Activated CD8-positive, alpha-beta T cell treated with anti-CD3 and anti-CD28 coated beads, Interleukin-2, amount 10 ng/mL, durations not matched to agents 7 days and 5 days (primary cell): ENCODE measurements around the gene SLC41A3. TPM values are rescaled to one million over a fixed set of nuclear protein-coding genes. Genes with fewer than 3 reads are reported as not detected.
"Not testable (repeated sequence)": the region's sequence is repeated elsewhere in the genome, so short reads cannot be mapped to it uniquely, and the experiment has no call there.

Experiments
- ATAC-seq: fragments of 150-1000 bp; cut with Tn5 transposase; one replicate; pipeline ENCODE4 v1.10.0; 2021; ENCODE audit warnings: moderate library complexity
- CTCF ChIA-PET: fragments of 350-600 bp; sonication (Branson Sonifier 250); formaldehyde crosslinking; loops from one replicate; lab custom pipeline; 2021; ENCODE audit warnings: antibody characterized with exemption; lab: Charles Lee
- POLR2A ChIA-PET: fragments of 350-600 bp; sonication (Branson Sonifier 250); formaldehyde crosslinking; loops from one replicate; lab custom pipeline; 2021; ENCODE audit warnings: antibody characterized with exemption; lab: Charles Lee
- DNase-seq: peaks from one replicate; pipeline ENCODE4 v3.0.0-alpha.2; 2020
- H3K27ac Mint-ChIP-seq: one replicate; pipeline ENCODE4 v1.8.0; 2021; ENCODE audit warnings: mild to moderate bottlenecking, mixed read lengths
- H3K27me3 Mint-ChIP-seq: one replicate; pipeline ENCODE4 v1.8.0; 2021; ENCODE audit warnings: low read depth, mixed read lengths
- H3K36me3 Mint-ChIP-seq: one replicate; pipeline ENCODE4 v1.8.0; 2021; ENCODE audit warnings: low read depth, mixed read lengths
- H3K4me1 Mint-ChIP-seq: one replicate; pipeline ENCODE4 v1.8.0; 2021; ENCODE audit warnings: low read depth, mixed read lengths
- H3K4me3 Mint-ChIP-seq: one replicate; pipeline ENCODE4 v1.8.0; 2021; ENCODE audit warnings: mild to moderate bottlenecking, mixed read lengths
- H3K9me3 Mint-ChIP-seq: one replicate; pipeline ENCODE4 v1.8.0; 2022; ENCODE audit warnings: mixed read lengths; ENCODE audit not compliant: insufficient read depth
- total RNA-seq, 2 experiments: library from RNA; stranded (reverse); gene quantifications; one replicate each; pipeline ENCODE4 v1.2.3, GENCODE V29; 2021

The SLC41A3 gene
- total RNA-seq, 2 experiments from 2014 or later, result 22.0 to 26.5 TPM

GRCh38 chr3:126014252-126014651 is 69.7 kb downstream of the SLC41A3 start:
- Mint-ChIP-seq H3K4me1 (peaks cover 3% of the 10 kb centered on the region), H3K36me3 (peaks cover 7% of the 10 kb centered on the region), H3K9me3 (no peaks in the 10 kb centered on the region), H3K27ac (no peak overlapping the region), H3K27me3 (no peaks in the 10 kb centered on the region), H3K4me3 (no peak overlapping the region)
- CTCF ChIA-PET, result no interaction called here
- ATAC-seq (no peak), DNase-seq (no peak)
- POLR2A ChIA-PET, result no interaction called here

GRCh38 chr3:126013751-126014156 is 70.2 kb downstream of the SLC41A3 start:
- Mint-ChIP-seq H3K4me1 (peaks cover 3% of the 10 kb centered on the region), H3K9me3 (no peaks in the 10 kb centered on the region), H3K4me3 (no peak overlapping the region), H3K27me3 (no peaks in the 10 kb centered on the region), H3K36me3 (peaks cover 7% of the 10 kb centered on the region), H3K27ac (no peak overlapping the region)
- ChIA-PET CTCF (no interaction called here), POLR2A (no interaction called here)
- DNase-seq (no peak), ATAC-seq (no peak)

GRCh38 chr3:126009181-126009580 is 74.7 kb downstream of the SLC41A3 start:
- ChIA-PET CTCF (no interaction called here), POLR2A (no interaction called here)
- no peaks in the 10 kb centered on the region for H3K9me3 Mint-ChIP-seq
- no peaks in the 10 kb centered on the region for H3K27me3 Mint-ChIP-seq
- ATAC-seq (no peak), DNase-seq (no peak)
- no peak overlapping the region for H3K27ac Mint-ChIP-seq
- peaks cover 7% of the 10 kb centered on the region for H3K36me3 Mint-ChIP-seq
- peaks cover 3% of the 10 kb centered on the region for H3K4me1 Mint-ChIP-seq
- H3K4me3 Mint-ChIP-seq, result no peak overlapping the region

GRCh38 chr3:126008219-126008618 is 75.7 kb downstream of the SLC41A3 start:
- peaks cover 7% of the 10 kb centered on the region for H3K36me3 Mint-ChIP-seq
- ATAC-seq (no peak), DNase-seq (no peak)
- H3K9me3 Mint-ChIP-seq, result no peaks in the 10 kb centered on the region
- ChIA-PET POLR2A (no interaction called here), CTCF (no interaction called here)
- peak overlapping the region; percentile 12 for H3K27ac Mint-ChIP-seq
- H3K27me3 Mint-ChIP-seq, result no peaks in the 10 kb centered on the region
- H3K4me1 Mint-ChIP-seq, result peaks cover 3% of the 10 kb centered on the region
- no peak overlapping the region for H3K4me3 Mint-ChIP-seq

GRCh38 chr3:126005951-126006350 is 78.0 kb downstream of the SLC41A3 start:
- ChIA-PET POLR2A (no interaction called here), CTCF (interaction anchor here (0.6 kb wide), 1 partner anchor 114 kb away, joined by 3 read pairs; no protein-coding TSS in a partner anchor)
- H3K9me3 Mint-ChIP-seq, result no peaks in the 10 kb centered on the region

GRCh38 chr3:126004692-126005091 is 79.2 kb downstream of the SLC41A3 start:
- H3K4me3 Mint-ChIP-seq, result no peak overlapping the region
- H3K36me3 Mint-ChIP-seq, result no peaks in the 10 kb centered on the region
- no peak for ATAC-seq
- no peak overlapping the region for H3K27ac Mint-ChIP-seq
- DNase-seq, result no peak
- H3K4me1 Mint-ChIP-seq, result no peaks in the 10 kb centered on the region
- H3K9me3 Mint-ChIP-seq, result no peaks in the 10 kb centered on the region
- ChIA-PET POLR2A (no interaction called here), CTCF (no interaction called here)
- H3K27me3 Mint-ChIP-seq, result no peaks in the 10 kb centered on the region

More at GRCh38 chr3:126005951-126006350, 78.0 kb downstream of the SLC41A3 start:
- Mint-ChIP-seq H3K27me3 (no peaks in the 10 kb centered on the region), H3K27ac (no peak overlapping the region), H3K4me3 (no peak overlapping the region), H3K36me3 (peaks cover 2% of the 10 kb centered on the region), H3K4me1 (no peaks in the 10 kb centered on the region)
- no peak for ATAC-seq
- DNase-seq, result no peak

- no peak for ATAC-seq
- no peak for DNase-seq
- no peak overlapping the region for H3K4me3 Mint-ChIP-seq
- H3K36me3 Mint-ChIP-seq, result no peaks in the 10 kb centered on the region
- no peaks in the 10 kb centered on the region for H3K27me3 Mint-ChIP-seq
- H3K27ac Mint-ChIP-seq, result no peak overlapping the region
- H3K4me1 Mint-ChIP-seq, result no peaks in the 10 kb centered on the region
- CTCF ChIA-PET, result no interaction called here
- POLR2A ChIA-PET, result no interaction called here
- no peaks in the 10 kb centered on the region for H3K9me3 Mint-ChIP-seq
Observed at GRCh38 chr3:126004217-126004616, 79.7 kb downstream of the SLC41A3 start.

- ATAC-seq (no peak), DNase-seq (no peak)
- Mint-ChIP-seq H3K4me1 (no peaks in the 10 kb centered on the region), H3K27ac (no peak overlapping the region), H3K27me3 (peaks cover 2% of the 10 kb centered on the region), H3K36me3 (no peaks in the 10 kb centered on the region), H3K9me3 (no peaks in the 10 kb centered on the region), H3K4me3 (no peak overlapping the region)
- CTCF ChIA-PET, result no interaction called here
- POLR2A ChIA-PET, result no interaction called here
Observed at GRCh38 chr3:126003447-126004190, 80.3 kb downstream of the SLC41A3 start.

GRCh38 chr3:126002189-126002588 is 81.7 kb downstream of the SLC41A3 start:
- Mint-ChIP-seq H3K36me3 (no peaks in the 10 kb centered on the region), H3K4me1 (no peaks in the 10 kb centered on the region), H3K9me3 (no peaks in the 10 kb centered on the region), H3K27ac (no peak overlapping the region), H3K4me3 (no peak overlapping the region), H3K27me3 (peaks cover 2% of the 10 kb centered on the region)
- DNase-seq, result no peak
- ATAC-seq, result no peak
- CTCF ChIA-PET, result no interaction called here
- POLR2A ChIA-PET, result no interaction called here

GRCh38 chr3:125996751-125997150 is 87.2 kb downstream of the SLC41A3 start:
- POLR2A ChIA-PET, H3K9me3 Mint-ChIP-seq, DNase-seq, H3K27ac Mint-ChIP-seq, H3K4me1 Mint-ChIP-seq, H3K36me3 Mint-ChIP-seq, CTCF ChIA-PET, ATAC-seq, H3K4me3 Mint-ChIP-seq: not testable (repeated sequence)
- H3K27me3 Mint-ChIP-seq, result peaks cover 12% of the 10 kb centered on the region

GRCh38 chr3:125990253-125990970 is 93.5 kb downstream of the SLC41A3 start:
- H3K36me3 Mint-ChIP-seq, result no peaks in the 10 kb centered on the region
- no peak for ATAC-seq

GRCh38 chr3:125984951-125985350 is 99.0 kb downstream of the SLC41A3 start:
- H3K9me3 Mint-ChIP-seq, DNase-seq, CTCF ChIA-PET, H3K4me1 Mint-ChIP-seq, H3K27ac Mint-ChIP-seq, H3K4me3 Mint-ChIP-seq, H3K36me3 Mint-ChIP-seq, POLR2A ChIA-PET: not testable (repeated sequence)
- ATAC-seq, result peak; percentile 69
- peaks cover 14% of the 10 kb centered on the region for H3K27me3 Mint-ChIP-seq

More at GRCh38 chr3:125990253-125990970, 93.5 kb downstream of the SLC41A3 start:
- no peak for DNase-seq
- POLR2A ChIA-PET, result no interaction called here
- Mint-ChIP-seq H3K4me3 (no peak overlapping the region), H3K27ac (no peak overlapping the region), H3K4me1 (no peaks in the 10 kb centered on the region), H3K9me3 (peaks cover 3% of the 10 kb centered on the region), H3K27me3 (peaks cover 29% of the 10 kb centered on the region)
- CTCF ChIA-PET, result no interaction called here
